Caco-2 (cell line): Measurements from ENCODE around the gene KIRREL3. TPM values are rescaled to one million over a fixed set of nuclear protein-coding genes. Genes with fewer than 3 reads are reported as not detected.

Source experiments
- BruUV-seq: library from RNA; stranded (reverse); fragments of 400-500 nt; replicated peaks from 2 replicates; lab custom pipeline; 2021; lab: Mats Ljungman, UMichigan
- CTCF ChIA-PET: fragments of 300-600 bp; sonication (Branson Sonifier 250); formaldehyde crosslinking; loops from one replicate; lab custom pipeline; 2022; ENCODE audit warnings: antibody characterized with exemption; lab: Charles Lee
- POLR2A ChIA-PET: fragments of 300-600 bp; sonication (Branson Sonifier 250); formaldehyde crosslinking; loops from one replicate; lab custom pipeline; 2022; ENCODE audit warnings: antibody characterized with exemption; lab: Charles Lee
- DNase-seq, 2 experiments: peaks; one replicate each; pipeline versions ENCODE4 v3.0.0 to v3.0.0-alpha.2; 2020 to 2022
- H3K27me3 ChIP-seq: replicated peaks from 2 replicates; pipeline ENCODE4 v1.6.0; 2011; ENCODE audit warnings: low read length; ENCODE audit not compliant: control insufficient read depth, insufficient read depth
- H3K36me3 ChIP-seq: 2 replicates; pipeline ENCODE4 v1.5.1; 2011; ENCODE audit warnings: low read length; ENCODE audit not compliant: control insufficient read depth, insufficient read depth
- H3K4me1 ChIP-seq: fragments of 250-450 bp; sonication (Bioruptor Pico); 2 replicates; pipeline ENCODE4 v1.5.1; 2020; ENCODE audit warnings: mild to moderate bottlenecking
- H3K4me3 ChIP-seq: 2 replicates; pipeline ENCODE4 v1.5.1; 2011; ENCODE audit warnings: low read depth, mild to moderate bottlenecking, control low read depth, low read length
- H3K9me3 ChIP-seq: fragments of 250-450 bp; sonication (Bioruptor Pico); 2 replicates; pipeline ENCODE4 v1.5.1; 2020; ENCODE audit warnings: mild to moderate bottlenecking, moderate library complexity
- H3K27ac Mint-ChIP-seq: one replicate; pipeline ENCODE4 v1.8.0; 2022; ENCODE audit warnings: mixed read lengths; ENCODE audit not compliant: unreplicated experiment
- H3K27me3 Mint-ChIP-seq: one replicate; pipeline ENCODE4 v1.8.0; 2022; ENCODE audit warnings: mixed read lengths; ENCODE audit not compliant: insufficient read depth, unreplicated experiment
- H3K36me3 Mint-ChIP-seq: one replicate; pipeline ENCODE4 v1.8.0; 2022; ENCODE audit warnings: mild to moderate bottlenecking, mixed read lengths; ENCODE audit not compliant: insufficient read depth, unreplicated experiment
- H3K4me1 Mint-ChIP-seq: one replicate; pipeline ENCODE4 v1.8.0; 2022; ENCODE audit warnings: low read depth, mixed read lengths; ENCODE audit not compliant: unreplicated experiment
- H3K4me3 Mint-ChIP-seq: one replicate; pipeline ENCODE4 v1.8.0; 2022; ENCODE audit warnings: mild to moderate bottlenecking, moderate library complexity, mixed read lengths; ENCODE audit not compliant: unreplicated experiment
- H3K9me3 Mint-ChIP-seq: one replicate; pipeline ENCODE4 v1.8.0; 2022; ENCODE audit warnings: mixed read lengths; ENCODE audit not compliant: unreplicated experiment
- CTCF ChIP-seq, 2 experiments: fragments of 200-600 bp in 1 of 2; IDR thresholded peaks; 1 replicate in 1 of 2; 2 replicates in 1 of 2; pipeline versions ENCODE4 v1.5.1 to v1.8.0; 2011 to 2022; ENCODE audit warnings: antibody characterized with exemption in 1 of 2, control low read depth in 1 of 2, inconsistent platforms in 1 of 2, low read depth in 1 of 2, low read length in 1 of 2, mild to moderate bottlenecking in 1 of 2, moderate library complexity in 1 of 2; ENCODE audit not compliant: insufficient read depth in 1 of 2, severe bottlenecking in 1 of 2, unreplicated experiment in 1 of 2
- intact Hi-C: fragments of 100-400 bp; cut with micrococcal nuclease; formaldehyde crosslinking; loops from one replicate; pipeline ENCODE4 v1.10.0; 2022; ENCODE audit not compliant: unreplicated experiment
- total RNA-seq: library from RNA; stranded (reverse); gene quantifications from 2 replicates; pipeline ENCODE4 v1.2.3, GENCODE V29; 2022

The KIRREL3 gene
- total RNA-seq, 1 experiment from 2014 or later = not detected

- Mint-ChIP-seq H3K4me3 (no peak overlapping the region), H3K36me3 (no peaks in the 10 kb centered on the region), H3K27ac (no peak overlapping the region), H3K9me3 (no peaks in the 10 kb centered on the region), H3K27me3 (peaks cover 20% of the 10 kb centered on the region), H3K4me1 (no peaks in the 10 kb centered on the region)
- H3K4me1 ChIP-seq = no peaks in the 10 kb centered on the region
- ChIA-PET CTCF (no interaction called here), POLR2A (no interaction called here)
- no peaks in the 10 kb centered on the region for H3K36me3 ChIP-seq
- no peak overlapping the region for H3K4me3 ChIP-seq
- H3K27me3 ChIP-seq = peaks cover 1% of the 10 kb centered on the region; the same call in 1 of the 2 replicates
- no TSS peak for BruUV-seq
- H3K9me3 ChIP-seq = no peaks in the 10 kb centered on the region
- TF ChIP-seq CTCF (IDR thresholded peaks at IDR 0.05; ENCODE audit: insufficient read depth in 1 of 2, low read depth in 1 of 2, low read length in 1 of 2, severe bottlenecking in 1 of 2, unreplicated experiment in 1 of 2) = no peak
- intact Hi-C loops = no loop called here
- no peak for DNase-seq
These were observed 161.8 kb downstream of the KIRREL3 start for GRCh38 chr11:126838779-126839178.

GRCh38 chr11:126837581-126837980 lies 163.0 kb downstream of the KIRREL3 start:
- POLR2A ChIA-PET = no interaction called here
- peaks cover 1% of the 10 kb centered on the region; the same call in 1 of the 2 replicates for H3K27me3 ChIP-seq
- Mint-ChIP-seq H3K9me3 (no peaks in the 10 kb centered on the region), H3K27me3 (peaks cover 20% of the 10 kb centered on the region), H3K36me3 (no peaks in the 10 kb centered on the region), H3K4me1 (no peaks in the 10 kb centered on the region), H3K27ac (no peak overlapping the region), H3K4me3 (no peak overlapping the region)
- H3K9me3 ChIP-seq = no peaks in the 10 kb centered on the region
- no peaks in the 10 kb centered on the region for H3K4me1 ChIP-seq
- BruUV-seq = no TSS peak
- intact Hi-C loops = no loop called here
- TF ChIP-seq CTCF (IDR thresholded peaks at IDR 0.05; ENCODE audit: insufficient read depth in 1 of 2, low read depth in 1 of 2, low read length in 1 of 2, severe bottlenecking in 1 of 2, unreplicated experiment in 1 of 2) = no peak
- CTCF ChIA-PET = no interaction called here
- no peak for DNase-seq
- H3K4me3 ChIP-seq = no peak overlapping the region
- no peaks in the 10 kb centered on the region for H3K36me3 ChIP-seq

GRCh38 chr11:126834573-126834972 lies 166.0 kb downstream of the KIRREL3 start:
- TF ChIP-seq CTCF (IDR thresholded peaks at IDR 0.05; ENCODE audit: insufficient read depth in 1 of 2, low read depth in 1 of 2, low read length in 1 of 2, severe bottlenecking in 1 of 2, unreplicated experiment in 1 of 2) = no peak
- Histone ChIP-seq H3K4me3 (no peak overlapping the region), H3K4me1 (no peaks in the 10 kb centered on the region), H3K9me3 (no peaks in the 10 kb centered on the region), H3K27me3 (peaks cover 1% of the 10 kb centered on the region; the same call in 1 of the 2 replicates), H3K36me3 (no peaks in the 10 kb centered on the region)
- intact Hi-C loops = no loop called here
- BruUV-seq = no TSS peak
- no peak for DNase-seq
- ChIA-PET POLR2A (no interaction called here), CTCF (no interaction called here)
- Mint-ChIP-seq H3K4me1 (no peaks in the 10 kb centered on the region), H3K27ac (no peak overlapping the region), H3K27me3 (peaks cover 20% of the 10 kb centered on the region), H3K4me3 (no peak overlapping the region), H3K9me3 (no peaks in the 10 kb centered on the region), H3K36me3 (no peaks in the 10 kb centered on the region)
